ENCODE measurements around the gene PBX1.

The PBX1 gene

GRCh38 chr1:164560121-164560541, 1.1 kb downstream of the PBX1 start:
- no peak overlapping the region for H3K27ac Mint-ChIP-seq
- ATAC-seq, result no peak
- peaks cover 3% of the 10 kb centered on the region for H3K9me3 Mint-ChIP-seq
- peak overlapping the region; percentile 59 for H3K4me3 Mint-ChIP-seq
- peaks cover 34% of the 10 kb centered on the region for H3K27me3 Mint-ChIP-seq
- peaks cover 15% of the 10 kb centered on the region for H3K4me1 Mint-ChIP-seq
- no peaks in the 10 kb centered on the region for H3K36me3 Mint-ChIP-seq (ENCODE audit: low read depth)
- no peak for DNase-seq

- ATAC-seq, result no peak
These were observed 1.6 kb downstream of the PBX1 start for GRCh38 chr1:164560556-164560955.

GRCh38 chr1:164561007-164561406, 2.0 kb downstream of the PBX1 start:
- H3K9me3 Mint-ChIP-seq, result peaks cover 3% of the 10 kb centered on the region
- H3K36me3 Mint-ChIP-seq (ENCODE audit: low read depth), result no peaks in the 10 kb centered on the region
- H3K27me3 Mint-ChIP-seq, result peaks cover 34% of the 10 kb centered on the region
- ATAC-seq (no peak), DNase-seq (no peak)
- H3K4me3 Mint-ChIP-seq, result no peak overlapping the region
- H3K4me1 Mint-ChIP-seq, result peaks cover 15% of the 10 kb centered on the region
- H3K27ac Mint-ChIP-seq, result no peak overlapping the region

More at GRCh38 chr1:164560556-164560955, 1.6 kb downstream of the PBX1 start:
- Mint-ChIP-seq H3K4me1 (peaks cover 15% of the 10 kb centered on the region), H3K27ac (no peak overlapping the region), H3K9me3 (peaks cover 3% of the 10 kb centered on the region), H3K4me3 (no peak overlapping the region), H3K36me3 (ENCODE audit: low read depth) (no peaks in the 10 kb centered on the region), H3K27me3 (peaks cover 34% of the 10 kb centered on the region)
- no peak for DNase-seq

- H3K27me3 Mint-ChIP-seq, result peaks cover 33% of the 10 kb centered on the region
- DNase-seq, result no peak
- H3K27ac Mint-ChIP-seq, result no peak overlapping the region
- H3K4me3 Mint-ChIP-seq, result no peak overlapping the region
- peaks cover 15% of the 10 kb centered on the region for H3K4me1 Mint-ChIP-seq
- no peak for ATAC-seq
- peaks cover 2% of the 10 kb centered on the region for H3K9me3 Mint-ChIP-seq
- no peaks in the 10 kb centered on the region for H3K36me3 Mint-ChIP-seq (ENCODE audit: low read depth)
These were observed 2.5 kb downstream of the PBX1 start for GRCh38 chr1:164561472-164561871.

- ATAC-seq (no peak), DNase-seq (no peak)
- Mint-ChIP-seq H3K36me3 (ENCODE audit: low read depth) (no peaks in the 10 kb centered on the region), H3K4me1 (peaks cover 15% of the 10 kb centered on the region), H3K9me3 (no peaks in the 10 kb centered on the region), H3K4me3 (no peak overlapping the region), H3K27ac (no peak overlapping the region), H3K27me3 (peaks cover 32% of the 10 kb centered on the region)
These were observed 3.1 kb downstream of the PBX1 start for GRCh38 chr1:164562061-164562460.

- Mint-ChIP-seq H3K9me3 (no peaks in the 10 kb centered on the region), H3K36me3 (ENCODE audit: low read depth) (no peaks in the 10 kb centered on the region), H3K4me3 (no peak overlapping the region), H3K27ac (no peak overlapping the region), H3K4me1 (peaks cover 15% of the 10 kb centered on the region), H3K27me3 (peaks cover 32% of the 10 kb centered on the region)
- no peak for ATAC-seq
- no peak for DNase-seq
These were observed 3.5 kb downstream of the PBX1 start for GRCh38 chr1:164562511-164562910.

GRCh38 chr1:164562947-164563520, 4.0 kb downstream of the PBX1 start:
- peaks cover 15% of the 10 kb centered on the region for H3K4me1 Mint-ChIP-seq
- no peaks in the 10 kb centered on the region for H3K9me3 Mint-ChIP-seq
- no peak overlapping the region for H3K27ac Mint-ChIP-seq
- DNase-seq, result no peak
- no peak for ATAC-seq
- H3K36me3 Mint-ChIP-seq (ENCODE audit: low read depth), result no peaks in the 10 kb centered on the region
- no peak overlapping the region for H3K4me3 Mint-ChIP-seq
- H3K27me3 Mint-ChIP-seq, result peaks cover 28% of the 10 kb centered on the region

- Mint-ChIP-seq H3K4me3 (no peak overlapping the region), H3K4me1 (peaks cover 10% of the 10 kb centered on the region), H3K27ac (no peak overlapping the region), H3K27me3 (peaks cover 22% of the 10 kb centered on the region), H3K36me3 (ENCODE audit: low read depth) (no peaks in the 10 kb centered on the region), H3K9me3 (no peaks in the 10 kb centered on the region)
- ATAC-seq (no peak), DNase-seq (no peak)
These were observed 4.9 kb downstream of the PBX1 start for GRCh38 chr1:164563721-164564360.

- H3K36me3 Mint-ChIP-seq (ENCODE audit: low read depth), result no peaks in the 10 kb centered on the region
- H3K9me3 Mint-ChIP-seq, result no peaks in the 10 kb centered on the region
- no peak for DNase-seq
- peaks cover 22% of the 10 kb centered on the region for H3K27me3 Mint-ChIP-seq
- H3K4me3 Mint-ChIP-seq, result no peak overlapping the region
- H3K27ac Mint-ChIP-seq, result no peak overlapping the region
- H3K4me1 Mint-ChIP-seq, result peaks cover 10% of the 10 kb centered on the region
- no peak for ATAC-seq
These were observed 5.4 kb downstream of the PBX1 start for GRCh38 chr1:164564378-164564777.

- Mint-ChIP-seq H3K27ac (no peak overlapping the region), H3K27me3 (peaks cover 15% of the 10 kb centered on the region), H3K9me3 (no peaks in the 10 kb centered on the region), H3K36me3 (ENCODE audit: low read depth) (no peaks in the 10 kb centered on the region), H3K4me3 (no peak overlapping the region), H3K4me1 (peaks cover 3% of the 10 kb centered on the region)
- DNase-seq, result no peak
- ATAC-seq, result no peak
These were observed 6.4 kb downstream of the PBX1 start for GRCh38 chr1:164565357-164565756.

GRCh38 chr1:164567774-164568173, 8.8 kb downstream of the PBX1 start:
- ATAC-seq (no peak), DNase-seq (no peak)
- Mint-ChIP-seq H3K27me3 (peaks cover 6% of the 10 kb centered on the region), H3K9me3 (peaks cover 4% of the 10 kb centered on the region), H3K27ac (no peak overlapping the region), H3K4me1 (no peaks in the 10 kb centered on the region), H3K4me3 (no peak overlapping the region), H3K36me3 (ENCODE audit: low read depth) (no peaks in the 10 kb centered on the region)

GRCh38 chr1:164569241-164569640, 10.3 kb downstream of the PBX1 start:
- no peak overlapping the region for H3K27ac Mint-ChIP-seq
- H3K4me3 Mint-ChIP-seq, result no peak overlapping the region
- H3K4me1 Mint-ChIP-seq, result no peaks in the 10 kb centered on the region
- H3K27me3 Mint-ChIP-seq, result peaks cover 3% of the 10 kb centered on the region
- H3K36me3 Mint-ChIP-seq (ENCODE audit: low read depth), result no peaks in the 10 kb centered on the region
- peaks cover 4% of the 10 kb centered on the region for H3K9me3 Mint-ChIP-seq
- DNase-seq (no peak), ATAC-seq (no peak)

GRCh38 chr1:164569866-164570265, 10.9 kb downstream of the PBX1 start:
- H3K27me3 Mint-ChIP-seq, result peaks cover 3% of the 10 kb centered on the region
- H3K36me3 Mint-ChIP-seq (ENCODE audit: low read depth), result no peaks in the 10 kb centered on the region
- DNase-seq, result no peak
- no peak overlapping the region for H3K4me3 Mint-ChIP-seq
- no peaks in the 10 kb centered on the region for H3K4me1 Mint-ChIP-seq
- peaks cover 4% of the 10 kb centered on the region for H3K9me3 Mint-ChIP-seq
- H3K27ac Mint-ChIP-seq, result no peak overlapping the region
- no peak for ATAC-seq

- DNase-seq, result no peak
- Mint-ChIP-seq H3K36me3 (ENCODE audit: low read depth) (no peaks in the 10 kb centered on the region), H3K27ac (no peak overlapping the region), H3K27me3 (peaks cover 3% of the 10 kb centered on the region), H3K4me3 (no peak overlapping the region), H3K4me1 (no peaks in the 10 kb centered on the region), H3K9me3 (peaks cover 4% of the 10 kb centered on the region)
- ATAC-seq, result no peak
These were observed 12.3 kb downstream of the PBX1 start for GRCh38 chr1:164571333-164571732.

GRCh38 chr1:164575356-164575886, 16.4 kb downstream of the PBX1 start:
- no peaks in the 10 kb centered on the region for H3K36me3 Mint-ChIP-seq (ENCODE audit: low read depth)
- H3K9me3 Mint-ChIP-seq, result peaks cover 4% of the 10 kb centered on the region
- peaks cover 2% of the 10 kb centered on the region for H3K27me3 Mint-ChIP-seq
- ATAC-seq (no peak), DNase-seq (no peak)
- H3K4me3 Mint-ChIP-seq, result no peak overlapping the region
- H3K27ac Mint-ChIP-seq, result no peak overlapping the region
- no peaks in the 10 kb centered on the region for H3K4me1 Mint-ChIP-seq

Data from activated naive CD8-positive, alpha-beta T cell treated with anti-CD3 and anti-CD28 coated beads, Interleukin-2, amount 50 U/mL, for 24 hours (primary cell).